Medulla oblongata (tissue), 1 donor: ENCODE results near the gene ZSCAN18.
A peak's percentile ranks its signal among the peaks of the same experiment; 100 is the strongest.
"Not testable (repeated sequence)": the region's sequence is repeated elsewhere in the genome, so short reads cannot be mapped to it uniquely, and the experiment has no call there.

Source experiments
- DNase-seq: peaks from one replicate; pipeline ENCODE4 v3.0.0-alpha.2; 2015; ENCODE audit errors: extremely low spot score

Gene ZSCAN18

GRCh38 chr19:58097781-58098681 lies at the start of gene ZSCAN18:
Gene ZSCAN18 (minus strand): TSS chr19:58098231. CDS start chr19:58090267, 7,964 bp downstream.
- peak; percentile 98 for DNase-seq

GRCh38 chr19:58147475-58147874 lies 49.4 kb upstream of the ZSCAN18 start:
- DNase-seq, result not testable (repeated sequence)

- no peak for DNase-seq
Observed at GRCh38 chr19:58145849-58146248, 47.8 kb upstream of the ZSCAN18 start.

GRCh38 chr19:58134244-58134643 lies 36.2 kb upstream of the ZSCAN18 start:
- DNase-seq, result no peak

GRCh38 chr19:58129284-58129683 lies 31.3 kb upstream of the ZSCAN18 start:
- no peak for DNase-seq

GRCh38 chr19:58128041-58128685 lies 30.1 kb upstream of the ZSCAN18 start:
- no peak for DNase-seq

- no peak for DNase-seq
Observed at GRCh38 chr19:58123354-58123753, 25.3 kb upstream of the ZSCAN18 start.

- DNase-seq, result no peak
Observed at GRCh38 chr19:58118979-58119733, 21.1 kb upstream of the ZSCAN18 start.

GRCh38 chr19:58117841-58118575 lies 20.0 kb upstream of the ZSCAN18 start:
- no peak for DNase-seq

GRCh38 chr19:58108546-58108817 lies 10.5 kb upstream of the ZSCAN18 start:
- no peak for DNase-seq

- DNase-seq, result no peak
Observed at GRCh38 chr19:58107778-58108545, 9.9 kb upstream of the ZSCAN18 start.

- DNase-seq, result no peak
Observed at GRCh38 chr19:58098682-58098998, 609 bp upstream of the ZSCAN18 start.

GRCh38 chr19:58097349-58097748 lies 682 bp downstream of the ZSCAN18 start:
- DNase-seq, result no peak

- DNase-seq, result no peak
Observed at GRCh38 chr19:58096884-58097283, 1.1 kb downstream of the ZSCAN18 start.

- DNase-seq, result no peak
Observed at GRCh38 chr19:58095328-58095727, 2.7 kb downstream of the ZSCAN18 start.

- DNase-seq, result no peak
Observed at GRCh38 chr19:58093071-58093470, 5.0 kb downstream of the ZSCAN18 start.

- no peak for DNase-seq
Observed at GRCh38 chr19:58091251-58091995, 6.6 kb downstream of the ZSCAN18 start.

- no peak for DNase-seq
Observed at GRCh38 chr19:58089846-58090245, 8.2 kb downstream of the ZSCAN18 start.

GRCh38 chr19:58088521-58089052 lies 9.4 kb downstream of the ZSCAN18 start:
- DNase-seq, result no peak
